ENCODE measurements around the gene LDLRAD3.

DNA sequence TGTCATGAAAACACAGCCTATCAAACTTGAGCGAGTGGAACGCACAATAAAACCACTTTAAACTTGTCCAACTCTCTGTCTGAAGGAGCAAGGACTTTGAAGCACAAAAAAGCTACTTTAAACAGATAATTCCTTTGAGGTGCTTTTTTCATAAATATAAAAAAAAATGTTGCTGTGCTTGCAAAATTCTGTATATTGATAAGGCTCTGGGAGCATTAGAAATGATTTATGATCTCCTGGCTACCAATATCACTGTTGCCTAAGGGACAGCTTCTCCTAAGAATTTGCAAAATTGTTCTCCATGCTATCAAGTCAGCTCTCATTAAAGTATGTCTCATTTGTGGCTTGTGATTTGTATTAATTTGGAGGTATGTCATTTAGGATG, 37.6 kb upstream of the LDLRAD3 start:
- TF ChIP-seq, protein P1, sequence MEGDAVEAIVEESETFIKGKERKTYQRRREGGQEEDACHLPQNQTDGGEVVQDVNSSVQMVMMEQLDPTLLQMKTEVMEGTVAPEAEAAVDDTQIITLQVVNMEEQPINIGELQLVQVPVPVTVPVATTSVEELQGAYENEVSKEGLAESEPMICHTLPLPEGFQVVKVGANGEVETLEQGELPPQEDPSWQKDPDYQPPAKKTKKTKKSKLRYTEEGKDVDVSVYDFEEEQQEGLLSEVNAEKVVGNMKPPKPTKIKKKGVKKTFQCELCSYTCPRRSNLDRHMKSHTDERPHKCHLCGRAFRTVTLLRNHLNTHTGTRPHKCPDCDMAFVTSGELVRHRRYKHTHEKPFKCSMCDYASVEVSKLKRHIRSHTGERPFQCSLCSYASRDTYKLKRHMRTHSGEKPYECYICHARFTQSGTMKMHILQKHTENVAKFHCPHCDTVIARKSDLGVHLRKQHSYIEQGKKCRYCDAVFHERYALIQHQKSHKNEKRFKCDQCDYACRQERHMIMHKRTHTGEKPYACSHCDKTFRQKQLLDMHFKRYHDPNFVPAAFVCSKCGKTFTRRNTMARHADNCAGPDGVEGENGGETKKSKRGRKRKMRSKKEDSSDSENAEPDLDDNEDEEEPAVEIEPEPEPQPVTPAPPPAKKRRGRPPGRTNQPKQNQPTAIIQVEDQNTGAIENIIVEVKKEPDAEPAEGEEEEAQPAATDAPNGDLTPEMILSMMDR (IDR thresholded peaks at IDR 0.05): no peak
- no peak for TF ChIP-seq ZFX (IDR thresholded peaks at IDR 0.05; ENCODE audit: borderline replicate concordance)

Measured in 22Rv1 (cell line).